ENCODE measurements around the gene SLC6A20. TPM values are rescaled to one million over a fixed set of nuclear protein-coding genes. Genes with fewer than 3 reads are reported as not detected.

SLC6A20 gene
- total RNA-seq, 2 donors from 2014 or later = not detected

- Histone ChIP-seq H3K4me1 (no peaks in the 10 kb centered on the region), H3K36me3 (no peaks in the 10 kb centered on the region), H3K27me3 (no peaks in the 10 kb centered on the region), H3K4me3 (no peak overlapping the region), H3K9me3 (peaks cover 0 to 8% of the 10 kb centered on the region in 2 donors), H3K27ac (no peak overlapping the region)
- no peak for TF ChIP-seq CTCF (IDR thresholded peaks at IDR 0.05)
- DNase-seq (ENCODE audit: low spot score) = no peak
These were observed 24.5 kb downstream of the SLC6A20 start for GRCh38 chr3:45771831-45772230.

- no peak for TF ChIP-seq CTCF (IDR thresholded peaks at IDR 0.05)
- no peak overlapping the region for H3K4me3 ChIP-seq
- no peaks in the 10 kb centered on the region for H3K36me3 ChIP-seq
- no peaks in the 10 kb centered on the region for H3K27me3 ChIP-seq
- no peaks in the 10 kb centered on the region for H3K4me1 ChIP-seq
- no peak for DNase-seq (ENCODE audit: low spot score)
- H3K9me3 ChIP-seq = peaks cover 0 to 8% of the 10 kb centered on the region in 2 donors
- H3K27ac ChIP-seq = no peak overlapping the region
These were observed 25.1 kb downstream of the SLC6A20 start for GRCh38 chr3:45771166-45771775.

GRCh38 chr3:45765958-45766357 is 30.4 kb downstream of the SLC6A20 start:
- TF ChIP-seq CTCF (IDR thresholded peaks at IDR 0.05) = no peak
- no peak overlapping the region for H3K4me3 ChIP-seq
- peaks cover 0 to 8% of the 10 kb centered on the region in 2 donors for H3K9me3 ChIP-seq
- no peaks in the 10 kb centered on the region for H3K4me1 ChIP-seq
- no peaks in the 10 kb centered on the region for H3K27me3 ChIP-seq
- DNase-seq (ENCODE audit: low spot score) = peak; percentile 26
- no peak overlapping the region for H3K27ac ChIP-seq
- no peaks in the 10 kb centered on the region for H3K36me3 ChIP-seq

- no peak overlapping the region for H3K27ac ChIP-seq
- no peaks in the 10 kb centered on the region for H3K27me3 ChIP-seq
- peak; percentile 34 for DNase-seq (ENCODE audit: low spot score)
- no peak for TF ChIP-seq CTCF (IDR thresholded peaks at IDR 0.05)
- H3K4me1 ChIP-seq = no peaks in the 10 kb centered on the region
- peaks cover 0 to 8% of the 10 kb centered on the region in 2 donors for H3K9me3 ChIP-seq
- H3K36me3 ChIP-seq = no peaks in the 10 kb centered on the region
- H3K4me3 ChIP-seq = no peak overlapping the region
These were observed 31.0 kb downstream of the SLC6A20 start for GRCh38 chr3:45765266-45765851.

GRCh38 chr3:45763303-45763675 is 33.0 kb downstream of the SLC6A20 start:
- TF ChIP-seq CTCF (IDR thresholded peaks at IDR 0.05) = no peak
- DNase-seq (ENCODE audit: low spot score) = no peak
- Histone ChIP-seq H3K36me3 (no peaks in the 10 kb centered on the region), H3K4me1 (no peaks in the 10 kb centered on the region), H3K4me3 (no peak overlapping the region), H3K27me3 (no peaks in the 10 kb centered on the region), H3K9me3 (peaks cover 0 to 8% of the 10 kb centered on the region in 2 donors), H3K27ac (no peak overlapping the region)
